Stimulated activated CD4-positive, alpha-beta T cell treated with anti-CD3 and anti-CD28 coated beads, Interleukin-2, amount 100 ng/mL, for 24 hours (primary cell): ENCODE results near the gene ITPR2.
"Not testable (repeated sequence)": the region's sequence is repeated elsewhere in the genome, so short reads cannot be mapped to it uniquely, and the experiment has no call there.

ENCODE experiments used
- DNase-seq, 2 donors: peaks; one replicate each; pipeline ENCODE4 v3.0.0-alpha.2; 2020

ITPR2 gene

GRCh38 chr12:26614011-26614616, 218.9 kb downstream of the ITPR2 start:
- peak in 1 of 2 donors; percentile 21 for DNase-seq

GRCh38 chr12:26612203-26612602, 220.8 kb downstream of the ITPR2 start:
- no peak for DNase-seq

GRCh38 chr12:26611598-26611997, 221.4 kb downstream of the ITPR2 start:
- no peak for DNase-seq

GRCh38 chr12:26610774-26611173, 222.2 kb downstream of the ITPR2 start:
- DNase-seq = no peak

GRCh38 chr12:26609986-26610385, 223.0 kb downstream of the ITPR2 start:
- DNase-seq = no peak

- no peak for DNase-seq
These were observed 224.3 kb downstream of the ITPR2 start for GRCh38 chr12:26608706-26609105.

GRCh38 chr12:26608273-26608672, 224.7 kb downstream of the ITPR2 start:
- DNase-seq = no peak

GRCh38 chr12:26606911-26607310, 226.1 kb downstream of the ITPR2 start:
- no peak for DNase-seq

GRCh38 chr12:26604813-26605212, 228.2 kb downstream of the ITPR2 start:
- DNase-seq = not testable (repeated sequence)

GRCh38 chr12:26599096-26599695, 233.8 kb downstream of the ITPR2 start:
- no peak for DNase-seq

GRCh38 chr12:26595806-26596205, 237.2 kb downstream of the ITPR2 start:
- DNase-seq = no peak

- no peak for DNase-seq
These were observed 252.4 kb downstream of the ITPR2 start for GRCh38 chr12:26580619-26581018.

- DNase-seq = no peak
These were observed 256.7 kb downstream of the ITPR2 start for GRCh38 chr12:26576266-26576665.

GRCh38 chr12:26573225-26573909, 259.6 kb downstream of the ITPR2 start:
- no peak for DNase-seq

GRCh38 chr12:26572137-26572536, 260.9 kb downstream of the ITPR2 start:
- no peak for DNase-seq

- DNase-seq = no peak
These were observed 261.4 kb downstream of the ITPR2 start for GRCh38 chr12:26571560-26571959.

GRCh38 chr12:26567126-26567525, 265.9 kb downstream of the ITPR2 start:
- DNase-seq = no peak

- DNase-seq = no peak
These were observed 266.3 kb downstream of the ITPR2 start for GRCh38 chr12:26566675-26567074.

GRCh38 chr12:26566186-26566585, 266.8 kb downstream of the ITPR2 start:
- DNase-seq = no peak

GRCh38 chr12:26564391-26564790, 268.6 kb downstream of the ITPR2 start:
- DNase-seq = no peak

- DNase-seq = no peak
These were observed 269.4 kb downstream of the ITPR2 start for GRCh38 chr12:26563552-26563951.

- no peak for DNase-seq
These were observed 275.7 kb downstream of the ITPR2 start for GRCh38 chr12:26557326-26557725.

GRCh38 chr12:26556916-26557315, 276.1 kb downstream of the ITPR2 start:
- no peak for DNase-seq

GRCh38 chr12:26555139-26555538, 277.9 kb downstream of the ITPR2 start:
- DNase-seq = no peak
